Measurements from ENCODE around the gene IQCK. TPM values are rescaled to one million over a fixed set of nuclear protein-coding genes. Genes with fewer than 3 reads are reported as not detected.

Gene IQCK
- polyA plus RNA-seq, 2 of the 4 experiments (the other 2 are of a cell fraction) = 10.3 to 15.6 TPM

DNA sequence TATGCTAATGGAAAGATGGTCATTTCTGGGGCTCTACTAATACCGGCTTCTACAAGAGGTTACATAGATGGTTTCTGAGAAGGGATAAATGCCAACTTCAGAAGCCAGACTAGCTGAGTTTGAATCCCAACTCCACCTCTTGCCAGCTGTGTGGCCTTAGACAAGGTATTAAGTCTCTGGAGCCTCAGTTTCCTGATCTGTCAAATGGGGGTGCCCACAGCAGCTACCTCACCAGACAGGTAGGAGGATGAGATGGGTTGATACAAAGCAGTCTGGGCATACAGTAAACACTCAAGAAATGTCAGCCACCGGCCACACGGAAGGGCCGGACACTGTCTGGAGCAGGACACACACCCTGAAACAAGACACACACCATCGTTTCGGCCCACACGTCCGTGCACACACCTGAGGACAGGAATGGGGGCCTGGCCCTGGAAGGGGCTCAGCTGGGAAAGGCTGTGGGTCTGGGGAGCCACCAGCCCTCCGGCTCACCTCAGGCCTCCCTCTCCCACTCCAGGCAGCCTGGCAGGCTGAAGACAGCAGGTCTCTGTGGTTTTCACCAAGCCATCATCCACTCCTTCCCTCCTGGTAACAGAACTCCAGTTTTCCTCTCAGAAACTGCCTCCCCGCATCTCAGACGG lies 5.5 kb upstream of the IQCK start:
- DNase-seq (ENCODE audit: low read depth in 1 of 2, low spot score in 1 of 2) (no peak), FAIRE-seq (no peak), ATAC-seq (no peak)
- WGBS (ENCODE audit: missing lambda C conversion rate) = 91% methylated on average over 8 of the region's 11 CpGs
- H3K9me3 ChIP-seq = no peaks in the 10 kb centered on the region
- TF ChIP-seq HDAC2 (IDR thresholded peaks at IDR 0.05) (no peak), SREBF2 (IDR thresholded peaks at IDR 0.05) (no peak), ZSCAN20 (CRISPR knock-in tag; IDR thresholded peaks at IDR 0.05) (no peak), CTCF (IDR thresholded peaks at IDR 0.05) (no peak), POLR2A (IDR thresholded peaks at IDR 0.05; ENCODE audit: low read length) (no peak), FOSL2 (IDR thresholded peaks at IDR 0.05) (no peak), FOSL2 (CRISPR knock-in tag; IDR thresholded peaks at IDR 0.05) (no peak), PHF8 (IDR thresholded peaks at IDR 0.05; ENCODE audit: borderline replicate concordance, low read depth) (no peak), EHF (CRISPR knock-in tag; IDR thresholded peaks at IDR 0.05) (no peak), RCOR1 (IDR thresholded peaks at IDR 0.05; ENCODE audit: low read depth, low read length) (no peak), MAFK (IDR thresholded peaks at IDR 0.05; ENCODE audit: partially characterized antibody) (no peak), ZNF302 (CRISPR knock-in tag; IDR thresholded peaks at IDR 0.05) (no peak), CEBPB (IDR thresholded peaks at IDR 0.05) (no peak), CHD4 (IDR thresholded peaks at IDR 0.05; ENCODE audit: borderline replicate concordance) (no peak), RNF2 (IDR thresholded peaks at IDR 0.05; ENCODE audit: borderline replicate concordance, low read depth) (no peak)
- TF ChIP-seq, protein P1, sequence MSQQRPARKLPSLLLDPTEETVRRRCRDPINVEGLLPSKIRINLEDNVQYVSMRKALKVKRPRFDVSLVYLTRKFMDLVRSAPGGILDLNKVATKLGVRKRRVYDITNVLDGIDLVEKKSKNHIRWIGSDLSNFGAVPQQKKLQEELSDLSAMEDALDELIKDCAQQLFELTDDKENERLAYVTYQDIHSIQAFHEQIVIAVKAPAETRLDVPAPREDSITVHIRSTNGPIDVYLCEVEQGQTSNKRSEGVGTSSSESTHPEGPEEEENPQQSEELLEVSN (IDR thresholded peaks at IDR 0.05; ENCODE audit: borderline replicate concordance, low read depth) = no peak
- CTCF ChIA-PET = interaction anchor here (0.8 to 1.6 kb wide), 4 partner anchors 15 to 172 kb away, joined by 3 to 5 read pairs (median 4); partner anchors contain the start of gene GPRC5B
- no peak overlapping the region for H3K4me3 ChIP-seq
- H3K27ac ChIP-seq = no peak overlapping the region
- POLR2A ChIA-PET = interaction anchor here (0.8 kb wide), 1 partner anchor 14 kb away, joined by 3 read pairs; no protein-coding TSS in a partner anchor
- H3K4me1 ChIP-seq = peaks cover 21% of the 10 kb centered on the region; the same call in 2 of the 3 replicates
- H3K4me2 ChIP-seq = no peak overlapping the region

GRCh38 chr16:19713697-19714096 lies 4.4 kb upstream of the IQCK start:
- CTCF ChIA-PET = interaction anchor here (0.5 to 1.6 kb wide), 6 partner anchors 8 to 673 kb away, joined by 3 to 5 read pairs (median 3); no protein-coding TSS in a partner anchor
- H3K4me1 ChIP-seq = peaks cover 15% of the 10 kb centered on the region; the same call in 2 of the 3 replicates

More at GRCh38 chr16:19713697-19714096, 4.4 kb upstream of the IQCK start:
- WGBS (ENCODE audit: missing lambda C conversion rate) = 90% methylated on average over 6 of the region's 6 CpGs
- TF ChIP-seq EHMT2 (IDR thresholded peaks at IDR 0.05; ENCODE audit: low read depth) = no peak
- TF ChIP-seq RFX5 (IDR thresholded peaks at IDR 0.05) = no peak
- TF ChIP-seq NPAS2 (CRISPR knock-in tag; IDR thresholded peaks at IDR 0.05; ENCODE audit: borderline replicate concordance) = no peak
- TF ChIP-seq HEYL (CRISPR knock-in tag; IDR thresholded peaks at IDR 0.05) = no peak
- TF ChIP-seq FOSB (CRISPR knock-in tag; IDR thresholded peaks at IDR 0.05) = no peak
- no peak for TF ChIP-seq PHF8 (IDR thresholded peaks at IDR 0.05; ENCODE audit: borderline replicate concordance, low read depth)
- TF ChIP-seq KDM1A (IDR thresholded peaks at IDR 0.05; ENCODE audit: low read depth) = no peak
- no peak for TF ChIP-seq KDM5A (IDR thresholded peaks at IDR 0.05)
- no peak for TF ChIP-seq JUN (IDR thresholded peaks at IDR 0.05)
- TF ChIP-seq RAD21 (conservative IDR thresholded peaks at IDR 0.05 in 1 of 2, IDR thresholded peaks at IDR 0.05 in 1 of 2) = no peak
- TF ChIP-seq, protein P2, sequence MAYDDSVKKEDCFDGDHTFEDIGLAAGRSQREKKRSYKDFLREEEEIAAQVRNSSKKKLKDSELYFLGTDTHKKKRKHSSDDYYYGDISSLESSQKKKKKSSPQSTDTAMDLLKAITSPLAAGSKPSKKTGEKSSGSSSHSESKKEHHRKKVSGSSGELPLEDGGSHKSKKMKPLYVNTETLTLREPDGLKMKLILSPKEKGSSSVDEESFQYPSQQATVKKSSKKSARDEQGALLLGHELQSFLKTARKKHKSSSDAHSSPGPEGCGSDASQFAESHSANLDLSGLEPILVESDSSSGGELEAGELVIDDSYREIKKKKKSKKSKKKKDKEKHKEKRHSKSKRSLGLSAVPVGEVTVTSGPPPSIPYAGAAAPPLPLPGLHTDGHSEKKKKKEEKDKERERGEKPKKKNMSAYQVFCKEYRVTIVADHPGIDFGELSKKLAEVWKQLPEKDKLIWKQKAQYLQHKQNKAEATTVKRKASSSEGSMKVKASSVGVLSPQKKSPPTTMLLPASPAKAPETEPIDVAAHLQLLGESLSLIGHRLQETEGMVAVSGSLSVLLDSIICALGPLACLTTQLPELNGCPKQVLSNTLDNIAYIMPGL (CRISPR knock-in tag; IDR thresholded peaks at IDR 0.05; ENCODE audit: borderline replicate concordance) = no peak
- no peak for TF ChIP-seq FOXS1 (CRISPR knock-in tag; IDR thresholded peaks at IDR 0.05)
- TF ChIP-seq, protein P3, sequence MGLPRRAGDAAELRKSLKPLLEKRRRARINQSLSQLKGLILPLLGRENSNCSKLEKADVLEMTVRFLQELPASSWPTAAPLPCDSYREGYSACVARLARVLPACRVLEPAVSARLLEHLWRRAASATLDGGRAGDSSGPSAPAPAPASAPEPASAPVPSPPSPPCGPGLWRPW (IDR thresholded peaks at IDR 0.05) = no peak
- no peak for TF ChIP-seq FOSL2 (IDR thresholded peaks at IDR 0.05)
- TF ChIP-seq FOSL2 (CRISPR knock-in tag; IDR thresholded peaks at IDR 0.05) = no peak
- no peak for DNase-seq (ENCODE audit: low read depth in 1 of 2, low spot score in 1 of 2)
- H3K27ac ChIP-seq = no peak overlapping the region
- FAIRE-seq = no peak
- H3K4me3 ChIP-seq = no peak overlapping the region
- no peak for ATAC-seq
- H3K9me3 ChIP-seq = no peaks in the 10 kb centered on the region
- POLR2A ChIA-PET = no interaction called here
- H3K4me2 ChIP-seq = no peak overlapping the region

All from A549 (cell line).